ENCODE results near the gene ME1. TPM values are rescaled to one million over a fixed set of nuclear protein-coding genes. Genes with fewer than 3 reads are reported as not detected.
"Not testable (repeated sequence)": the region's sequence is repeated elsewhere in the genome, so short reads cannot be mapped to it uniquely, and the experiment has no call there.

ME1 gene
- total RNA-seq, result 17.9 TPM
- long read RNA-seq, transcript ME1-201 (14 exons, 3,371 nt), result major isoform, 34 of 41 reads
- long read RNA-seq, partial matches to known transcripts, result 2 of 41 reads
- long read RNA-seq, other reads (novel, unspliced or antisense), result 5 of 41 reads

DNA sequence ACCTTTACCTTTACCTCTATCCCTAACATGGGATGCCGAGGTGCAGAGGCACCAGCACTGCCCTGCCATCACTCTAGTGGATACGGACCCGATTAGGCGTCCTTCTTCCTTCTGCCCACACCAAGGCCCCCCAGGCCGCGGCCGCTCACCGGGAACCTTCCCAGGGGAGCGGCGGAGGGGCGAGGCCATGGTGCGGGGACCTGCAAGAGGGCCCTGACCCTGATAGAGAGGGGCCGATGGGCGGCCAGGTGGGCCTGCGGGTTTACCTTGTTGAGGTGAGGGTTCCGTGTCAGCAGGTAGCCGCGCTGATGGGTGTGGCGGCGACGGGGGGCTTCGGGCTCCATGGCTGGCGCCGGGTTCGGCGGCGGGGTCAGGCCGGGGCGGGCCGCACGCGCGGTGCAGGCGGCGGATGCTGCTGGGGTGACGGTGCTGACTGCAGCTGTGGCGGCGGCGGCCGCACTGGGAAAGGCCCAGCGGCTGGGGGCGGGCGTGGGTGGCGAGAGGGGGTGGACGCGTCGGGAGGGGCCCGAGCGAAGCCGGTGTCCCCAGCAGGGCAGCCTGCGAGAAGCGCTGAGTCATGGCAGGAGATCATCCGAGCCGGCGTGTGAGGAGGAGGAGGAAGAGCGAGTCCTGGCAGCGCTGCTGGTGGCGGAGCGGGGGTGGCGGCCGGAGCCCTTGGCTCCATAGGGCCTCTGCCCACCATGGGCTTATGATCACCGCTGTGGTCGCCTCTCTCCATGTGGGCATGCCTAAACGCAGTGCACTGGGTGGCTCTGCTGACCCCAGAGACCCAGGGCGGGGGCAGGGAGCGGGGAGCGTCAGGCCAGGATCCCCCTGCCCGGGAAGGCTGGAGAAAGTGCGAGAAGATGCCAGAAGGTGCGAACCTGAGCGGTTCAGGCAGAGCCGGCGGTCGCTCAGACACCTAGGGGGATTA is at the start of gene ME1:
Gene ME1, minus strand, starts transcription at position 441 of the 934 bp plus-strand sequence. Its CDS starts 97 bp downstream, at position 344.
- DNase-seq (ENCODE audit: low spot score), result peak; percentile 90
- intact Hi-C loops (cut with DNase I), result no loop called here

DNA sequence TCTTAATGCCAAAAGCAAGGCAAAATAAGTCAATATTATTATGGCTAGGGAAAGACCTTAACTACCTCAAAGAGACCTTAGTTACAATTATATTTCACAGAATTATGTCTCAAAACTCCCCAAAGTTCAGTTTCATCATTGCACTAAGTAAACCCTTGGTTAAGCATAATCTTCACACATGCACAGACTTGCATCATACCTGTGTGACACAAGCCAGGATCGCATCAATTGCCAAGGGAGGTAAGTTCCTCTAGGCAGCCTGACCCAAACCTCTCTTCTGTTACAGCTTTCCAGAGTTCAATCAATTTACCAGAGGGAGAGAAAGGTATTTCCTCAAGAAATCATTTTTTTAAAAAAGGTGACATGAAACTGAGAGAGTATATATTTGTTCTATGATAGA is 49.6 kb upstream of the ME1 start:
- no peak for DNase-seq (ENCODE audit: low spot score)
- intact Hi-C loops (cut with DNase I), result no loop called here

DNA sequence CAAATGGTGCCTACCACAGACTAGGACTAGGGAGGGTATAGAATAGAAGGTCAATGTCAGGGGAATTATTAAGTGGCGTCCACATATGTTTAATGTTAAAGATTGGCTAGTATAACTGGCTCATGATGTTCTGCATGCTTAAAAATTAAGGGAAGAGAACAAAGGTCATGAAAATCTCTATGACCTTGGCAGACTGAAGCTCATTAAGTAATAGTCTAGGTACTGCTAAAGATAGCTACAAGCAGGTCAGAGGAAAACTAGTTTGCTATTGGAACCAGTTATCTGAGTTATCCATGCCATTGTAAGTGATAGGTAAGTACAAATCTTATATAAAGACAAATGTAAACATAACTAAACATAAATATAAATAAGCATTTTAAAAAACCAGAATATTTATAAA is 48.5 kb upstream of the ME1 start:
- DNase-seq (ENCODE audit: low spot score), result no peak
- intact Hi-C loops (cut with DNase I), result no loop called here

DNA sequence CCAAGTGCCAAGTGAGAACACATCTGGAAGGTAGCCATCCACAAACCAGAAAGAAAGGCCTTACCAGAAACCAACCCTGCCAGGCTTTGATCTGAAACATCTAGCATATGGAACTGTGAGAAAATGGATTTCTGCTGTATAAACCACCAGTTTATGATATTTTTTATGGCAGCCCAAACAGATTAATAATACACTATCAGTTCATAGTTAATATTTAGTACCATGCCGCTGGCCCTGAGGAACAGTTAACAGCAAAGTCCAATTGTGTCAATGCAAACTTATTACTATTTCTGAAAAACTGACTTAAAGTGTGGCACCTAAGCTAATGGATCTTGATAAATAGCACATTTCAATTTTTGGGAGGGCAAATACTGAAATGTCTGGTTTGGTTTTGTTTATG is 46.1 kb upstream of the ME1 start:
- DNase-seq (ENCODE audit: low spot score), result no peak
- intact Hi-C loops (cut with DNase I), result no loop called here

DNA sequence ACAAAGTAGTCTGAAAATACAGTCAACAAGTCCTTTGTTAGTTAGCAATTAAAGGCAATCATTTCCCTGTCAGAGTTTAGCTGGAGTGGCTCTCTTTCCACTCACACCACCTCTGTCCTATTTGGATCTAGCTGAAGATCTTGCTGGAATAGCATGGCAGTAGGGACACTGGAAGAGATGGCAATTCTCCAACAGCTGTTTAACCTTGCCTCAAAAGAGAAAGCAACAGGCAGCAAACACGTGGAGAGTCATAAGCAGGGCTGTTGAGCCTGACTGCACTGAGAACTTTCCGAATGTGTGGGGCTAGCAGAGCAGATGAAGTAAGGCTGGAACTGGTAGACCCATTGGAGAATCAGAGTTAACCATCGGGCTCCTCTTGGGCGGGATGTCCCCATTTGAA is 43.5 kb upstream of the ME1 start:
- DNase-seq (ENCODE audit: low spot score), result no peak

DNA sequence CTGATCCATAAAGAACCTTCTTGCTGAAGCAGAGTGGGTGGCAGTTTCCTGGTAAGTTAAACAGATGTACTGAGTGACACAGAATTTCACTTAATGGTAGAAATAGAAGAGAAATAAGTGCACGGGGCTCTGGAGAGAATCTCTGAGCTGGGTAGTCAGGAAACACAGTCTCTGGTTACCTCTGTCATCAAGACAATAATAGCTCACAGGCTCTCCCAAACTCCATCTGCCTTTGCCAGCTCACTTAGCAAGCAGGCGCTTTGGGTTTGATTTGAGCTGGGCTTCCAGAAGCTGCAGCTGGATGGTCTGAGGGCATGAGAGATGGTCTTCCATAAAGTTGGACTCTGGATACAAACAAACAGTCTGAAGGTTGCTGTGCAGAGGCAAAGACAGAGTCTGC is 41.9 kb upstream of the ME1 start:
- no peak for DNase-seq (ENCODE audit: low spot score)
- intact Hi-C loops (cut with DNase I), result no loop called here

More for the DNA sequence above, 43.5 kb upstream of the ME1 start:
- intact Hi-C loops (cut with DNase I), result no loop called here

DNA sequence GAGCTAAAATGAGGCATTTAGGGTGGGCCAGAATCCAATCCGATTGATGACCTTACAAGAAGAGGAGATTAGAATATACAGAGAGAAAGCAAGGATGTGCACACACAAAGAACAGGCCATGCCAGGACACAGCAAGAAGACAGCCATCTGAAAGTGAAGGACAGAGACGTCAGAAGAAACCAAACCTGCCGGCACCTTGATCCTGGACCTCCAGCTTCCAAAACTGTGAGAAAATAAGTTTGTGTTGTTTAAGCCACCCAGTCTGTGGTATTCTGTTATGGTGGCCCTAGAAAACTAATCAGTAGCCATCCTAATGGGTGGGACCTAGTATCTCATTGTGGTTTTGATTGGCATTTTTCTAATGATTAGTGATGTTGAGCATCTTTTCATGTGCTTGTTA is 39.7 kb upstream of the ME1 start:
- intact Hi-C loops (cut with DNase I), result no loop called here
- DNase-seq (ENCODE audit: low spot score), result no peak

DNA sequence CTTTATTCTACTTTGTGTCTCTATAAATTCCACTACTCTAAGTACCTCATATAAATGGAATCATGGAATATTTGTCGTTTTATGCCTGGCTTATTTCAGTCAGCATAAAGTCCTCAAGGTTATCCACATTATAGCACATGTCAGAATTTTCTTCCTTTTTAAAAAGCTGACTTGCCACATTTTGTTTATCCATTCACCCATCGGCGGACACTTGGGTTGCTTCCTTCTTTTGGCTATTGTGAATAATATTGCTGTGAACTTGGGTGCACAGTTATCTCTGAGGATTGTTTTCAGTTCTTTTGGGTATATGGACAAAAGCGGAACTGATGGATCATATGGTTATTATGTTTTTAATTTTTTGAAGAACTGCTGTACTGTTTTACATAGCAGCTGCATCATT is 39.1 kb upstream of the ME1 start:
- intact Hi-C loops (cut with DNase I), result no loop called here
- no peak for DNase-seq (ENCODE audit: low spot score)

DNA sequence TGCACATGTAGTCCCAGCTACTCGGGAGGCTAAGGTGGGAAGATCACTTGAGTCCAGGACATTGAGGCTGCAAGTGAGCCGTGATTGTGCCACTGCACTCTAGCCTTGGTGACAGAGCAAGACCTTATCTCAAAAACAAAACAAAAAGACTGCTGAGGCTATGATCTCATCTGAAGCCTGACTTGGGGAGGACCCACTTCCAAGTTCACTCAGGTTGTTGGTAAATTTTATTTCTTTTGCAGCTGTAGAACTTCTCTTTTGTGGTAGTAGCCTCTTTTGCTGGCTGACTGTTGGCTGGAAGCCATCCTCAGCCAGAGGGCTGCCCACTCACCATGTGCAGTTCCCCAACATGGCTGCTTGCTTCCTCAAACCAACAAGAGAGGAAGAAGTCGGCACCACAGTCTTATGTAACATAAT is 36.8 kb upstream of the ME1 start:
- intact Hi-C loops (cut with DNase I), result no loop called here
- DNase-seq (ENCODE audit: low spot score), result no peak

DNA sequence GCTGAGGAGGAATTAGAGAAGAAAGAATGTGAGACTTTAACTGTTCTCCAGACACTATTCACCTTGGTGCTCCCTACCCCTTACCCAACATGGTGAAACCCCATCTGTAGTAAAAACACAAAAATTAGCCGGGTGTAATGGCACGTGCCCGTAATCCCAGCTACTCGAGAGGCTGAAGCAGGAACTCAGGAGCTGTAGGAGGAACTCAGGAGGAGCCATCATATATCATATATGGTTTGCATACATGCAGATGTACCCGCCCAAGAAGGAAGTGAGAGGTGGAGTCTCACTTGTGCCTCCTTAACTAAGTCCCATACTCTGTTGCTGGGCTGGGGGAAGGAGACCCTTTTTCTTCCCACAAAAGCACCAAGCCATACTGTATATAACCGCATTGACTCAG is 35.5 kb upstream of the ME1 start:
- intact Hi-C loops (cut with DNase I), result no loop called here
- no peak for DNase-seq (ENCODE audit: low spot score)

DNA sequence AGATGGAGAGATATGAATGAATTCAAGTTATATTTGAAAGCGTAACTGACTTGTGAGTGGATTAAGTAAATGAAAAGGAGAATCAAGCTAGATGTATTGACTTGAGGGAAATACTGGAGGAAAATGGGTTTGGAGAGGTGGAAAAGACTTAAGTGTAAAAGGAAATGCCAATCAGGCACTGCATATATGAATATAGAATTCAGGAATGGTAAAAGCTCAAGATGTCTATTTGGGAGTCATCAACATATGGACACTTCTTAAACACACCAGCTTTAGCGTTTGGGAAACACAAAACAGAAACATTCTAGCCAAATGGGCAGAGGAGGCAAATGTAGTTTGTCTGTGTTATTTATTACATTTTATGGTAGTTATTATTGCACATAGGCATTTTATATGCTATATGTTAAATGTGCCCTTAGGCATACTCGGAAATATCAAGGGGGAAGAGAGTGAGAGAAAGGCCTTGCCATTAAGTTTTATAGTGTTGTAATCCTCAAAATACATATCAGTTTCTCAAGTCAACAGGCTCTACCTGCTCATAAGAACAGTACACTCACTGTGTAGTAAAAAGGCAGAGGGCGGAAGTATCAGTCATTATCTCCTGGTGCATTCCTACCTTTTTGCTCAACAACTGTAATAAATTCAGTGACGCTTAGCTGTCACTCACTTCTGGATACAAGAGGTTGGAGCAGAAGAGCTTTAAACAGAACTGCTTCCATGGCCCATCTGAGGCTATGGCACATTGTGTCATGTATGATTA is 33.7 kb upstream of the ME1 start:
- intact Hi-C loops (cut with DNase I), result no loop called here
- no peak for DNase-seq (ENCODE audit: low spot score)

DNA sequence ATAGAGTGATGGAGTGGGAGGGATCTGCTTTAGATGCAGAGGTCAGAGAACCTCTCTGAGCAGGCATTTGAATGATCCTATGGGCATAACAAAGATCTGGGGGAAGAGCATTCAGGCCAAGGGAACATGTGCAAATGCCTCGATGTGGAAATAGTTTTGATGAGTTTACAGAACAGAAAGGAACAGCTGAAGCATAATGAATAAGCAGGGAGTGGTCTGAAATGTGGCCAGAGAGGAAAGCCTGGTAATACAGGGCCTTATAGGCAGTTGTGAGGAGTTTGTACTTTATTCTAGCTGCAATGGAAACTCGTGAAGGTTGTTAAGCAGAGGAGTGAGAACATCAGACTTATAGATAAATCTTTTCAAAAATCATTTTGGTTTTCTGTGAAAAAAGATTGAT is 33.0 kb upstream of the ME1 start:
- DNase-seq (ENCODE audit: low spot score), result no peak
- intact Hi-C loops (cut with DNase I), result no loop called here

DNA sequence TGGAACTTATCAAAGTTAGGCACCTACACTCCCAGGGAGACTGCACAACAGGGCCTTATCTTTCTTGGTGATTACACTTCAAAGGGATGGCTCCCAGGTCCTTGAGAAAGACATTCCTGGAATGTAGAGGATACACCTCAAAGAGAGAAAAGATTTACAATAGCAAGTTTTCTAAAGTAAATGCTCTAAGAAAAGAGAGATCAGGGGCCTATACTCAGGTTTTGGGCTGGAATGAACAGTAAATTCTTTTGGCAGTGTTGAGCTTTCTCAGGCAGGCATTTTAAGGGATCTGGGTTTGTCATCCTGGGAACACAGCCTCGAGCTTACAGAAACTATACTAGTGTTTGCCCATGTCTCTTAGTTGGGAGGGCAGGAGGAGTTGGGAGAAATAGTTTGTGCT is 31.7 kb upstream of the ME1 start:
- intact Hi-C loops (cut with DNase I), result no loop called here
- DNase-seq (ENCODE audit: low spot score), result no peak

DNA sequence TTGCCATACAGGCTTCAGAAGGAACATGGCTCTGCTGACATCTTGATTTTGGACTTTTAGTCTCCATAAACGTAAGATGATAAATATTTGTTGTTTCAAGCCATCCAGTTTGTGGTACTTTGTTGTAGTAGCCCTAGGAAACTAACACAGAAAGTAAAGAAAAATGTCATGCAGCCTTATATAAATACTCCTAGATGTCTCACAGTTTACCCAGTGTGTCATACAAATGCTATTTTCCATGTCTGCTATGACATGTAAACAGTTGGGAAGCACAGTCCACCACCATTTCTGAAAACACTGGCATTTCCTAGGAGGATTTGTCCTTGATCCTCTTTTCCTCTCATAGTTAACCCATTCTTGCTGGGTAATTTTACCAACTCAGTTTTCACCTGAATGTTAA is 30.6 kb upstream of the ME1 start:
- intact Hi-C loops (cut with DNase I), result no loop called here
- DNase-seq (ENCODE audit: low spot score), result no peak

DNA sequence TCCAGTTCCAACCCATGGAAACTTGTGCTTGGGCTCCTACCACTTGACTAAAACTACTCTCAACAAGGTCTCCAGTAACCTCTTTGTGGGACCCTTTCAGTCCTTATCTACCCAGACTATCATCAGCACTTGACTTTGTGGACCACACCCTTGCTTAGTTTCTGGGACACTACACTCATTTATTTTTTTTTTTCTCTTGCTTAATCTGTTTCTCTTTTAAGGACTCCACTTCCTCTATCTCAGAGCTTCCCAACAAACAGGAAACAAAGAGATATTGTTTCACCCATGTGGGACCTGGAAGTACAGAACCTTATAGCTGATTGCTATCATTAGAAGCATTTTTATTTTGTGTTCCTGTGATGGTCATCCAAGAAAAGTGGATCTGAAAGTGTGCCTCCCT is 28.8 kb upstream of the ME1 start:
- intact Hi-C loops (cut with DNase I), result no loop called here
- no peak for DNase-seq (ENCODE audit: low spot score)

DNA sequence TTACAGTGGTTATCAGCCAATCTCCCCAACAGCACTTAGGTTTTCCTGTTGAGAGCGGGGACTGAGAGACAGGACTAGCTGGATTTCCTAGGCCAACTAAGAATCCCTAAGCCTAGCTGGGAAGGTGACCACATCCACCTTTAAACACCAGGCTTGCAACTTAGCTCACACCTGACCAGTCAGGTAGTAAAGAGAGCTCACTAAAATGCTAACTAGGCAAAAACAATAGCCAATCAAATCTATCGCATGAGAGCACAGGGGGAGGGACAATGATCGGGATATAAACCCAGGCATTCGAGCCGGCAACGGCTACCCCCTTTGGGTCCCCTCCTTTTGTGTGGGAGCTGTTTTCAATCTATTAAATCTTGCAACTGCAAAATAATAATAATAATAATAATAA is 19.2 kb upstream of the ME1 start:
- intact Hi-C loops (cut with DNase I); DNase-seq (ENCODE audit: low spot score): not testable (repeated sequence)

DNA sequence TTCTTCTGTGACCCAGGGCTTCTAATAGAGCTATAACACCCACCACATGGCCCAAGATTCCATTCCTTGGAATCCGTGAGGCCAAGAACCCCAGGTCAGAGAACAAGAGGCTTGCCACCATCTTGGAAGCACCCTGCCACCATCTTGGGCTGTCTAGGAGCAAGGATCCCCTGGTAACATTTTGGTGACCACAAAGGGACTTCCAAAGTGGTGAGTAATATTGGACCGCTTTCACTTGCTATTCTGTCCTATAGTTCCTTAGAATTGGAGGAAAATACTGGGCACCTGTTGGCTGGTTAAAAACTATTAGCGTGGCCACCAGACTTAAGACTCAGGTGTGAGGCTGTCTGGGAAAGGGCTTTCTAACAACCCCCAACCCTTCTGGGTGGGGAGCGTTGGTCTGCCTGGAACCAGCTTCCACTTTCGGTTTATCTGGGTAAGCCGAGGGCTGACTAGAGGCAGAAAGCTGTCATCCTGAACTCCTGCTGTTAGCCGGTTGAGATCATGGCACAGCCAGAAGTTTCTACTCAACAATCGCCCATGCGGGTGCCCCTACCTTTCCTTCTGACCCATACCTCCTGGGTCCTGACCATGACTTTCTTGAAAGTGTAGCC is 13.3 kb upstream of the ME1 start:
- intact Hi-C loops (cut with DNase I); DNase-seq (ENCODE audit: low spot score): not testable (repeated sequence)

DNA sequence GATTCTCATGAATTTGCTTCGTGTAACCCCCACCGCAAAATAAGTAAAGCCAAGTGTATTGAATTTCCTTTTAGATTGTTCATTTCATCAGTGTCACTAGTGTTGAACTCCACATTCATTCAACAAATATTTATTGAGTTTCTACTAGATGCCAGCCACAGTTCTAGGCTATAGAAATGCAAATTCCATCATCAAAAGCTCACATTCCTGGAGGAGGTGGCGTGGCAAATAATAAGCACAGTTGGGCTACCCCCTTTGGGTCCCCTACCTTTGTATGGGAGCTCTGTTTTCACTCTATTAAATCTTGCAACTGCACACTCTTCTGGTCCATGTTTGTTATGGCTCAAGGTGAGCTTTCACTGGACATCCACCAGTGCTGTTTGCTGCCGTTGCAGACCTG is 12.7 kb upstream of the ME1 start:
- DNase-seq (ENCODE audit: low spot score), result no peak
- intact Hi-C loops (cut with DNase I), result no loop called here

DNA sequence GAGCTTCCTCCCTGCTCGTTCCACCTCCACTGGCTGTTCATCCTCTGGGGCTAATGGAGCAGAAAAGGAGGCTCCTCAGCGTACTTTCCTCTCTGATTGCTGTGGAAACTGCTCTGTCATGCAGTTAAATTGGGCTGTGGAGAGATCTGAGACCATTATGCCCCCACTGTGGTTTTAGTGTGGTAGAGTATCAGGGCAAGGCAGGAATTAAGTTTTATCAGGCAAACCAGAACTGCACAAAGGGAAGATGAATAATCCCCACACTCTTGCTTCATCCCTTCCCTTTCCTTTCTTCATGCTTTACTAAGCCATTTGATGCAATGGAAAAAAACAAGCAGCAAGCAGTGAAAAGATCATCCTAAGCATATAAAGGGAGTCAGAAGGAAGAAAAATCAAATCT is 11.9 kb upstream of the ME1 start:
- intact Hi-C loops (cut with DNase I), result no loop called here

DNA sequence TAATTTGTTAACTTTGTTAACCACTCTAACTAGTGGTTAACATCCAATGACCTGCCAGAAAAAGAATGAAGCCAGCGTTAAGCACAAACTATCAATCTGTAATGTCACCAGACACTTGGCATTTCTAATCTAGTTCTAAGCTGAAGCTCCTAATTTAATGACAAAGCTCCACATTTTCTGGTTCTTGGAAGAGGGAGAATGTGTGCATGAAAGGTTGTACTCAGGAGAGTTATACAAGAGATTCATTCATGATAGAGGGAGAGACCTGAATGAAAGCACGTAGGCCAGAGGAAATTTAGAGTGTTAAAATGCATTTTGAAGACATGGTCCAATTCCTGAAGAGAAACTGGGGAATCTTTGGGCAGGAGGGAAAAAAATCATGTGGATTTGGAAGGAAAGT is 8.3 kb upstream of the ME1 start:
- intact Hi-C loops (cut with DNase I), result no loop called here
- DNase-seq (ENCODE audit: low spot score), result no peak

More for the DNA sequence above, 11.9 kb upstream of the ME1 start:
- no peak for DNase-seq (ENCODE audit: low spot score)

Data from cardiac septum (tissue), 1 donor.